GM19452 (cell line): Measurements from ENCODE around the gene POLR2I.
"Not testable (repeated sequence)": the region's sequence is repeated elsewhere in the genome, so short reads cannot be mapped to it uniquely, and the experiment has no call there.

Source experiments
- ATAC-seq: cut with Tn5 transposase; IDR thresholded peaks from one replicate; pipeline ENCODE4 v1.9.1; 2021; ENCODE audit not compliant: unreplicated experiment

The POLR2I gene

GRCh38 chr19:36134867-36135266, 20.2 kb upstream of the POLR2I start:
- ATAC-seq = not testable (repeated sequence)

DNA sequence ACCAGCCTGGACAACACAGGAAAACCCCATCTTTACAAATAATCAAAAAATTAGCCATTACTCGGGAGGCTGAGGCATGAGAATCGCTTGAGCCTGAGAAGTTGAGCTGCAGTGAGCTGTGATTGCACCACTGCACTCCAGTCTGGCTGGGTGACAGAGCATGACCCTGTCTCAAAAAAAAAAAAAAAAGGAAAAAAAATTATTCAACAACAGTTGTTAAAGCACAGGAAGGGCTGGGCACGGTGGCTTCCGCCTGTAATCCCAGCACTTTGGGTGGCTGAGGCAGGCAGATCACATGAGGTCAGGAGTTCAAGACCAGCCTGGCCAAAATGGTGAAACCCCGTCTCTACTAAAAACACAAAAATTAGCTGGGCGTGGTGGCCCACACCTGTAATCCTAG, 16.5 kb upstream of the POLR2I start:
- ATAC-seq = not testable (repeated sequence)

DNA sequence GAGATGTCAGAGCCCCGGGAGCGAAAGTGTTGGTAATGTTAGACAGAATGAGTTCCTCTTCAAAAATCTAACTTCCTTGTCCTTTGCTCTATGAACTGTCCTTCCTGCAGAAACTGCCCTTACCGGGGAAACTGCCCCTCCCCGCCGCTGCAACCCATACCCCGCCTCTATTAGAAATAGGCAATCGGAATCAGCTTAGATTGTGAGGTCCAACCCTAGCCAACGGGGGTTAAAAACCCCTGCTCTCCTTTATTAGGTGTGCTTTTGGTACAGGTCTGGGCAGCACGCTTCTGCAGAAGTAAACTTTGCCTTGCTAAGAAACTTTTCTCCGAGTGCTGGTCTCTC, 13.7 kb upstream of the POLR2I start:
- no peak for ATAC-seq

GRCh38 chr19:36125557-36125956, 10.9 kb upstream of the POLR2I start:
- no peak for ATAC-seq

DNA sequence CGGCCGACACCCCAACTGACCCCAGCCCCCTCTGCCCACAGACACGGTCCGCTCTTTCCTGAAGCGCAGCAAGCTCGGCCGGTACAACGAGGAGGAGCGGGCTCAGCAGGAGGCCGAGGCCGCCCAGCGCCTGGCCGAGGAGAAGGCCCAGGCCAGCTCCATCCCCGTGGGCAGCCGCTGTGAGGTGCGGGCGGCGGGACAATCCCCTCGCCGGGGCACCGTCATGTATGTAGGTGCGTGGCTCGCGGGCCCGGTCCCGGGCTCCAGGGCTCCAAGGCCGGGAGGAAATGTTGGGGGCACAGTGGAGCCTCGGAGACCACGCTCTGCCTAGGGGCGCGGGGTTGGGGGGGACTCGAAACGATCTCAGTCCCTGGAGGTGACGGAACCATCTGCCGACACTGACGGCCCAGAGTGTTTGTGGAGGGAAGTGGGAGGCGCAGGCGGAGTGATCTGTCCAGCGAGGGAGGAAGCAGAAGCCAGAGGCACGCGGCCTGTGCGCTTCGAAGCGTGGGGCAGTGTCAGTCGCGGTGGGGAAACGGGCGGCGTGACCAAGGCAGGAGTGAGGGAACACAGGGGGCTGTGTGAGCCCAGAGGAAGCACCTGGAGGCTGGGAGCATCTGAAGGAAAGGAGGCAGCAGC, 6.9 kb upstream of the POLR2I start:
- no peak for ATAC-seq

- no peak for ATAC-seq
Measured at GRCh38 chr19:36120984-36121358, 6.3 kb upstream of the POLR2I start.

DNA sequence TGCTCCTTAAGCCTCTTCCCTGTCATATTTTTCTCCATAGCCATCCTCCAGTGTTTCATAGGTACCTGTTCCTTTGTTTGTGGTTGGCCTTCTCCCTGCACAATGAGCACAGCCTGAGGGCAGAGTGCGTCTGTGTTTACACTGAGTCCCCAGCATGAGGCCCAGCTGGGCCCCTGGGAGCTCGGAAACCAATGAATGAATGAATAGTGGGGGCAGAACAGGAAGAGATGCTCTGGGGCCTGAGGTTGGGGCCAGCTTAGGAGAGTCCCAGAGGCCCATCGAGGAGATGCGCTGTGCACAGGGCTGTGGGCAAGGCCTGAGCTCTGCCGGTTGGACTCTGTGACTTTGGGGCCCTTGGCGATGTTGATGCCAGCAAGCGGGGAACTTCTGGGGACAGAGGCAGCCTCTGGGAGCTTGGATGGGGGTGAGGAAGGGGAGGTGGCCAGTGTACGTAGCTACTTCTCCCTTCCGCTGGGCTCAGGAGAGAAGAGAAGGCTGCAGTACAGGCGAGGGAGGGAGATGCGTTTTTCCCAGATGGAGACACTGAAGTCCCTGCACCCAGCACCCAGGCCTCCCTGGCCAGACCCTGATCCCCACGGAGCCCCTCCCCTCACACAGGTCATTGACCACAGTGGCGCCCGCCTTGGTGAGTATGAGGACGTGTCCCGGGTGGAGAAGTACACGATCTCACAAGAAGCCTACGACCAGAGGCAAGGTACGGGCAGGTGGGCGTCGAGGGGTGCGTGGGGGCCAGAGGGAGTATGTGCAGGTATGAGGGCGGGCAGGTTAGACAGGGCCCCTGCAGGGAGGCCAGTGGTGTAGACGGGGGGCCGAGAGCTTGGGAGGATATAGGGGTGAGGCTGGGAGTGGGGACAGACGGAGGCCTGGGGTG, 5.7 kb upstream of the POLR2I start:
- no peak for ATAC-seq

GRCh38 chr19:36116344-36116637, 1.6 kb upstream of the POLR2I start:
- ATAC-seq = no peak

DNA sequence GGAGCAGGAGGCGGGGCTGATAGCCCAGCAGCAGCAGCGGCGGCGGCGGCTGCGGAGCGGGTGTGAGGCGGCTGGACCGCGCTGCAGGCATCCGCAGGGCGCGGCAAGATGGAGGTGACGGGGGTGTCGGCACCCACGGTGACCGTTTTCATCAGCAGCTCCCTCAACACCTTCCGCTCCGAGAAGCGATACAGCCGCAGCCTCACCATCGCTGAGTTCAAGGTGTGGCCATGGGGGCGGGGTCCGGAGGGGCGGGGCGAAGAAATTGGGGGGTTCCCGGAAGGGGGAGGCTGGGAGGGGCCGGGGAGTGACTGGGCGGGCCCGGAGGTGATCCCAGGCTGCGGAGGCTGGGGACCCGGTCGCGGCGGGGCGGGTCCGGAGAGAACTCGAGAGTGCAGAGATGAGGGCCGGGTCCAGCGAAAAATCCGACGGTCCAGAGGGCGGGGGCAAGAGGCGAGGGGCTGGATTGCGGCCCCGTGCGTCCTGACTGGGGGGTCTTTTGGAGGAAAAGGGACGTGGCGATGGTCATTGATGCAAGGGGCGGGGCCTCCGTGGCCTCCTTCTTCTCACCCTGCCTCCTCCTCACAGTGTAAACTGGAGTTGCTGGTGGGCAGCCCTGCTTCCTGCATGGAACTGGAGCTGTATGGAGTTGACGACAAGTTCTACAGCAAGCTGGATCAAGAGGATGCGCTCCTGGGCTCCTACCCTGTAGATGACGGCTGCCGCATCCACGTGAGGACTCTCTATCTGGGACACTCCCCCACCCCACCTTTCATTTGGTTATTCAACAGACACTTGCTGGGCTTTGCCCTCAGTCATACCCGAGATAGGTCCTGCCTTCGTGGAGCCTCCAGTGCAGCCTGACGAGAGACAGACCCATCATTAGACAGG, 1.0 kb upstream of the POLR2I start, which contains the start of gene TBCB:
Gene TBCB, plus strand, starts transcription at position 16 of the 891 bp plus-strand sequence. Its CDS starts 93 bp downstream, at position 109.
- peak; percentile 27 for ATAC-seq

GRCh38 chr19:36113894-36114720, 568 bp downstream of the POLR2I start:
- ATAC-seq = no peak

DNA sequence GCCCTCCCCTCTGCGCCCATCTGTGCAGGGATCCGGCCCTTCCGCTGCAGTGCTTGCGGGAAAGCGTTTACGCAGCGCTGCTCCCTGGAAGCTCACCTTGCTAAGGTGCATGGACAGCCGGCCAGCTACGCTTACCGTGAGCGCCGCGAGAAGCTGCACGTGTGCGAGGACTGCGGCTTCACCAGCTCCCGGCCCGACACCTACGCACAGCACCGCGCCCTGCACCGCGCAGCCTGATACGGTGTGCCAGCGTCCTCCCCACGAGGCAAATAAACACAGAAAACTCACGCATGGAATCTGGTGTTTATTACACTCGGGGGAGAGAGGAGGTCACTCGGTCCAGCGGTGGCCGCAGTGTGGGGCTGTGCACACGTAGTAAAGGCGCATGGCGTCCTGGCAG, 1.2 kb downstream of the POLR2I start:
- no peak for ATAC-seq

- ATAC-seq = no peak
Measured at GRCh38 chr19:36112678-36113077, 2.0 kb downstream of the POLR2I start.

DNA sequence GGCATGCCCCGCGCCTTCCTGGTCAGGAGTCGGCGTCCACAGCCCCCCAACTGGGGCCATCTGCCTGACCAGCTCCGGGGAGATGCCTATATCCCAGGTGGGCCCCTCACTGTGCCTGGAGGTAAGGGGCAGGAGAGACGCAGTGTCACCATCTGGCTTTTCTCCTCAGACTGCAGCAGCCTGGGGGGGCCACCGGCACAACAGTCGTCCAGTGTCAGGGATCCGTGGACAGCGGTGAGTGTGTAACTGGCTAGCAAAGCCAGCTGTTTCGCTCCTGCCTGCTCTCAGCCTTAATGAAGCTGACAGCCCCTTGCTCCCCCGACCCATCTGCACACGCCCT, 3.5 kb downstream of the POLR2I start:
- ATAC-seq = no peak

GRCh38 chr19:36110487-36111199, 4.0 kb downstream of the POLR2I start, which contains the start of gene OVOL3:
Gene OVOL3 (plus strand): TSS chr19:36111143. CDS start chr19:36111203, 60 bp downstream.
- ATAC-seq = no peak

DNA sequence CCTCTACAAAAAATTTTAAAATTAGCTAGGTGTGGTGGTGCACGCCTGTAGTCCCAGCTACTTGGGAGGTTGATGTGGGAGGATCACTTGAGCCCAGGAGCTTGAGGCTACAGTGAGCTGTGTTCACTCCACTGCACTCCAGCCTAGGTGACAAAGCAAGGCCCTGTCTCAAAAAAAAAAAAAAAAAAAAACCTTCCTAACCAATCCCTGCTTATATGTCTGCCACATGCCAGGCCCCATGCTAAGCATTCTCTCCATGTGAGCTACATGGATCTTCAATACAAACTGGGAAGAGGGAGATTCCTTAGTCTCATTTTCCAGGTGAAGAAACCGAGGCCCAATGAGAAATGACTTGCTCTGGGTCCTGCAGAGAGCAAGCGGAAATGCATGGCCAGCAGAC, 6.0 kb downstream of the POLR2I start:
- ATAC-seq = no peak

DNA sequence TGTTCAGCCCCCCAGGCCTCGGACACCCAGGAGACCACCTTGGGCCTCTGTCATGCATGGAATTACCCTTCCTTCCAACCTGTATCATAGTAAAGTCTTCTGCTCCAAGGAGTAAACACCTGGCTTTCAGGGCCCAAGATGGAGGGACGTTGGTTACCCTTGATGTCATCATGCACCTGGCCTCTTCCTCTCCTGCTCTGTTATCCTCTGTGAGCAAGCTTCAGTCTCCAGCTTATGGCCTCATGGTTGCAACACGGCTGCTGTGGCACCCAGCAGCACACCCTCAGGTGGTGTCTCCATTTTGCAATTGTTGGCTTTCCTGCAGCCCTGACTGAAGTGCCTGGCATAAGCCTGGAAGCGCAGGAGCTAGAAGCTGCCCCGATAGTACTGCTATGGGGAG, 7.7 kb downstream of the POLR2I start:
- no peak for ATAC-seq

DNA sequence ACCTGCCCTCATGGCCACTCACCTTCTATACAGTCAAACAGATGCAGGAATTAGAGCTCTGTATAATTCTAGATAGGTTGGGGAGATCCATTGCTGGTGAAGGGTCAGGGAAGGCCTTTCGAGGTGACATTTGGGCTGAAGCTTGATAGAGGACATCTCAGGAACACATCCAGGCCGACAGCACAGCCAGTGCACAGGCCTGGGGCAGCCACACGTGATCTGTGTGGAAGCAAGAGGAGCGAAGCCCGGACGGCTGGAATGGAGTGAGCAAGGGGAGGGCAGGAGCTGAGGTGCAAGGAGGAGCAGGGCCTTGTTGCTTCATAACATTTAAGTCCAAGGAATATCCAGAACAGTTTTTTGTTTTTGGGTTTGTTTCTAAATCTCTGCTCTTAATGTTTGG, 8.2 kb downstream of the POLR2I start:
- no peak for ATAC-seq

GRCh38 chr19:36103842-36104552, 10.7 kb downstream of the POLR2I start:
- ATAC-seq = no peak

- no peak for ATAC-seq
Measured at GRCh38 chr19:36103040-36103626, 11.5 kb downstream of the POLR2I start.
